ACC112 (cell line): Measurements from ENCODE around the gene FRMD4B.

Experiments used
- H2AFZ ChIP-seq: fragments of 200-600 bp; sonication (generic); one replicate; pipeline ENCODE4 v1.6.0; 2017; ENCODE audit warnings: antibody characterized with exemption, low read length; ENCODE audit not compliant: unreplicated experiment
- H3K27ac ChIP-seq: fragments of 200-600 bp; sonication (generic); 2 replicates; pipeline ENCODE4 v1.5.1; 2014; ENCODE audit warnings: low read depth, mild to moderate bottlenecking, antibody characterized with exemption, low read length, moderate library complexity
- H3K27me3 ChIP-seq: fragments of 200-600 bp; sonication (generic); 2 replicates; pipeline ENCODE4 v1.6.1; 2014; ENCODE audit warnings: mild to moderate bottlenecking, antibody characterized with exemption, low read length, moderate library complexity, mixed read lengths; ENCODE audit not compliant: insufficient read depth
- H3K36me3 ChIP-seq: fragments of 200-600 bp; sonication (generic); 2 replicates; pipeline ENCODE4 v1.6.1; 2016; ENCODE audit warnings: mild to moderate bottlenecking, antibody characterized with exemption, low read length, moderate library complexity, mixed read lengths; ENCODE audit not compliant: insufficient read depth
- H3K4me1 ChIP-seq: fragments of 200-600 bp; sonication (generic); one replicate; pipeline ENCODE4 v1.6.1; 2016; ENCODE audit warnings: low read length, mixed read lengths; ENCODE audit not compliant: insufficient read depth, unreplicated experiment, control insufficient read depth
- H3K4me3 ChIP-seq: fragments of 200-600 bp; sonication (generic); 2 replicates; pipeline ENCODE4 v1.5.1; 2014; ENCODE audit warnings: mild to moderate bottlenecking, low read depth, low read length
- H3K79me2 ChIP-seq: fragments of 200-600 bp; sonication (generic); one replicate; pipeline ENCODE4 v1.6.0; 2016; ENCODE audit warnings: low read length; ENCODE audit not compliant: control insufficient read depth, unreplicated experiment, insufficient read depth

The FRMD4B gene

DNA sequence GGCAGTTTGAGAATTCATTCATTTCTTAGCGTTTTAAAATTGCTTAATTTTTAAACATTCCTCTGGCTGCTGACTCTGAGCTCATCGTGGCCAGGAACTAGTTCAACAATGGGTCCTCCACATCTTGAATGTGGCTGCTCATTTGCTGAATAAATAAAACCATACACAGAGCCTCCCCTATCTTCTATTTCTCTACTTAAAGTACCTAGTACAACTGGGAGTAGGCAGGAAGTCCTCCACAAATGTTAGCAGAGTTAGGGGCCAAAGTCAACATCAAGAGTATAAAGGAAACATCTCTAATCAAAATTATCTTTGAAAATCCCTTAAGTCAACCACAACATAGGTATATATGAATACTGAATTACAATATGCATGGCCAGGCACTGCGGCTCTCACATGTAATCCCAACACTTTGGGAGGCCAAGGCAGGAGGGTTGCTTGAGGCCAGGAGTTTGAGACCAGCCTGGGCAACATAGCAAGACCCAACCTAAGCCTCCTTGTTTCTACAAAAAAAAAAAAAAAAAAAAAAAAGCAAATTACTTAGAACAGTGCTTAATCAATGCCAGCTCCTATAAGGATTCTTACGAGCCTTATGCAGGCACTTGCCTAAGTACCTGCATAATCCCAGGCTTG lies 206.0 kb downstream of the FRMD4B start:
- Histone ChIP-seq H3K27me3 (no peaks in the 10 kb centered on the region), H3K4me3 (no peak overlapping the region), H3K36me3 (peaks cover 5% of the 10 kb centered on the region; the same call in 1 of the 2 replicates), H2AFZ (no peak overlapping the region), H3K79me2 (no peaks in the 10 kb centered on the region), H3K27ac (peak overlapping the region; percentile 39; the same call in 1 of the 2 replicates), H3K4me1 (peaks cover 41% of the 10 kb centered on the region)

DNA sequence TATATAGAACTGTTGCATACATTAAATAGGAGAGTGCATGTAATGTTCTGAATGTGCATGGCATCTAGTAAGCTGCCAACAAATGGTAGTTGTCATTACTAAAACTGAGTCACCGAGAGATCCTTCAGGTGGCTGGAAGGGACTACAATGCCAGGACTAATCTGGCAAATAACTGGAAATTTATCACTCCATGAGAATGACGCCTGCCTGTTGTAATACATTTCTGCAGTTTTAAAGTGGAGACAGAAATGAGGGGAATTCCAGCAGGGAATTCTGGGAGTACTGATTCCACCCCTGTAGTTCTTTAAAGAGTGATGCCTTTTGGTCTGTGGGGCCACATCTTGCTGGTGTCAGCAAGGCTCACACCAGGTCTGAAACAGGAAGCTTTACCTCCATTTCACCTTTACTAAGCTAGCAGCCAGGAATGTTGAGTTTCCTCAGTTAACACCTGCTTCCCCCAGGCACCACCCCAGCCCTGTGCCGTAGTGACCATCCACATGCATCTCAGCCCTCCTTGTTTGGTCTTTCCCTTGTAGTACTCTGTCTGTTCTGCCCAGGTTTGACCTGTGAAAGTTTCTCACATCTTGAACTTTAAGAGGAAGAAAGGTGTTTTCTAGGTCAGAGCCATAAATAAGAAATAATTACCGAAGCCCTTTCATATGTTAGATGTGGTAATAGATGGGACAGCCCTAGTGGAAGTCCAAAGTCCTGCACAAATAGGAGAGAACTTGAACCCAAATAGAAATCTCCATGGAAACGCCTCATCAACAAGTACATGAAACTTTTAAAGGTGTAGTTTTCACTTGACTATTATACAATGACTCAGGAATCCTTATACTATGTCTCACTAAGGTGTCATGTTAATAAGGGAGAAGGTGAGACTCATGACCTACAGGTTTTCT lies 206.8 kb downstream of the FRMD4B start:
- Histone ChIP-seq H3K79me2 (no peaks in the 10 kb centered on the region), H3K36me3 (peaks cover 5% of the 10 kb centered on the region; the same call in 1 of the 2 replicates), H3K4me1 (peaks cover 41% of the 10 kb centered on the region), H3K27ac (peak overlapping the region; percentile 39; the same call in 1 of the 2 replicates), H3K27me3 (no peaks in the 10 kb centered on the region), H2AFZ (no peak overlapping the region), H3K4me3 (no peak overlapping the region)

GRCh38 chr3:69178082-69178481 lies 207.8 kb downstream of the FRMD4B start:
- Histone ChIP-seq H3K27me3 (no peaks in the 10 kb centered on the region), H3K4me1 (peaks cover 39% of the 10 kb centered on the region), H3K4me3 (no peak overlapping the region), H2AFZ (no peak overlapping the region), H3K27ac (no peak overlapping the region), H3K79me2 (no peaks in the 10 kb centered on the region), H3K36me3 (peaks cover 5% of the 10 kb centered on the region; the same call in 1 of the 2 replicates)

GRCh38 chr3:69174871-69175737 lies 210.8 kb downstream of the FRMD4B start:
- Histone ChIP-seq H2AFZ (no peak overlapping the region), H3K36me3 (peaks cover under 1% of the 10 kb centered on the region; the same call in 1 of the 2 replicates), H3K4me3 (no peak overlapping the region), H3K27me3 (no peaks in the 10 kb centered on the region), H3K4me1 (peaks cover 16% of the 10 kb centered on the region), H3K79me2 (no peaks in the 10 kb centered on the region), H3K27ac (no peak overlapping the region)

DNA sequence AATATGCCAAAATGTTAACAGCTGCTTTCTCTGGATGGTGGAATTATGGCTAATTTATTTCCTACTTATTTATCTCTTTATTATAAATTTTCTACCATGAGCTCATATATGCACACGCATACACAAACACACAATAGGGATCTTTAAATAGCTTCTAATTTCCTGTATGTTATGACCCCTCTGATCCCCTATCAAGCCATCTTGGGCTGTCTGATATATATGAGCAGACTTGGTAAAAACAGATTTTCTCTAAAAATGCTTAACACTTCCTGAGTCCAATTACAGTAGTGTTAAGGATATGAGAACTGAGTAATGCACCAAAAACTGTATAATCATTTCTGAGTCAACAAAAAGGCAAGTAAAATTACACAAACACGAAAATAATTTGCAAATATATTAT lies 211.4 kb downstream of the FRMD4B start:
- H3K4me1 ChIP-seq: peaks cover 12% of the 10 kb centered on the region
- H2AFZ ChIP-seq: no peak overlapping the region
- H3K79me2 ChIP-seq: no peaks in the 10 kb centered on the region
- H3K27me3 ChIP-seq: no peaks in the 10 kb centered on the region
- no peak overlapping the region for H3K4me3 ChIP-seq
- H3K27ac ChIP-seq: no peak overlapping the region
- H3K36me3 ChIP-seq: no peaks in the 10 kb centered on the region

DNA sequence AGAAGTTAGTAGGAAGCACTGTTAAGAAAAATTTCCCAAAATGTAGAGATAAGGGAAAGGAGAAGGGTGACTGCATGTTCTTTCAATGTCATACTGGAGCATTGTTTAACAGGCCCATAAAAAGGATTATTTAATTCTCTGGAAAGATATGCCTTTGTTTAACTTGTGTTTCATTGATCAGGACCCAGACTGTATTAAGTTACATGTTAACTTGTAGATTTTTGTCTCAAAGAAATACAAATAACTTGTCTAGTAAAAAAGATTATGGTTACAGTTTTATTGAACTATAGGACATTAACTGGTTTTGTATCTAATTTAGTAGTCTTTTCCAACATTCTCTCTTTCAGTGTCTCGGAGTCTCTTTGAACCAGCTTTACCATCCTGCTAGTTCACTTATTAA lies 213.8 kb downstream of the FRMD4B start:
- no peaks in the 10 kb centered on the region for H3K27me3 ChIP-seq
- H2AFZ ChIP-seq: no peak overlapping the region
- H3K4me3 ChIP-seq: no peak overlapping the region
- H3K4me1 ChIP-seq: no peaks in the 10 kb centered on the region
- no peaks in the 10 kb centered on the region for H3K36me3 ChIP-seq
- no peaks in the 10 kb centered on the region for H3K79me2 ChIP-seq
- no peak overlapping the region for H3K27ac ChIP-seq

GRCh38 chr3:69166446-69166845 lies 219.4 kb downstream of the FRMD4B start:
- H3K36me3 ChIP-seq: no peaks in the 10 kb centered on the region
- no peak overlapping the region for H3K4me3 ChIP-seq

GRCh38 chr3:69165744-69166143 lies 220.1 kb downstream of the FRMD4B start:
- Histone ChIP-seq H3K4me3 (no peak overlapping the region), H3K79me2 (no peaks in the 10 kb centered on the region), H3K27ac (no peak overlapping the region), H2AFZ (no peak overlapping the region), H3K27me3 (no peaks in the 10 kb centered on the region), H3K4me1 (no peaks in the 10 kb centered on the region), H3K36me3 (no peaks in the 10 kb centered on the region)

More at GRCh38 chr3:69166446-69166845, 219.4 kb downstream of the FRMD4B start:
- no peak overlapping the region for H3K27ac ChIP-seq
- no peaks in the 10 kb centered on the region for H3K27me3 ChIP-seq
- no peaks in the 10 kb centered on the region for H3K79me2 ChIP-seq
- no peak overlapping the region for H2AFZ ChIP-seq
- no peaks in the 10 kb centered on the region for H3K4me1 ChIP-seq

- Histone ChIP-seq H3K4me3 (no peak overlapping the region), H3K36me3 (no peaks in the 10 kb centered on the region), H3K4me1 (no peaks in the 10 kb centered on the region), H3K79me2 (no peaks in the 10 kb centered on the region), H2AFZ (no peak overlapping the region), H3K27me3 (no peaks in the 10 kb centered on the region), H3K27ac (no peak overlapping the region)
These were observed 221.6 kb downstream of the FRMD4B start for GRCh38 chr3:69164296-69164695.

- Histone ChIP-seq H3K79me2 (no peaks in the 10 kb centered on the region), H3K36me3 (no peaks in the 10 kb centered on the region), H2AFZ (no peak overlapping the region), H3K4me3 (no peak overlapping the region), H3K4me1 (no peaks in the 10 kb centered on the region), H3K27me3 (no peaks in the 10 kb centered on the region), H3K27ac (no peak overlapping the region)
These were observed 223.4 kb downstream of the FRMD4B start for GRCh38 chr3:69162308-69162980.
